NB4 (cell line): ENCODE results near the gene PDE4B.

ENCODE experiments used
- CTCF ChIP-seq: IDR thresholded peaks from one replicate; pipeline ENCODE4 v1.5.1; 2012; ENCODE audit warnings: low read depth, low read length
- MAX ChIP-seq: IDR thresholded peaks from 2 replicates; pipeline ENCODE4 v1.6.1; 2011; ENCODE audit warnings: low read depth, low read length
- MYC ChIP-seq: IDR thresholded peaks from 2 replicates; pipeline ENCODE4 v1.6.1; 2011; ENCODE audit warnings: low read depth, low read length
- POLR2A ChIP-seq: IDR thresholded peaks from 2 replicates; pipeline ENCODE4 v1.6.1; 2011; ENCODE audit warnings: mild to moderate bottlenecking; ENCODE audit not compliant: insufficient read length; ENCODE audit errors: extremely low read depth

GRCh38 chr1:66025188-66025587 lies 232.5 kb downstream of the PDE4B start:
- TF ChIP-seq CTCF (no peak), POLR2A (no peak), MAX (no peak), MYC (no peak)
